Activated naive CD8-positive, alpha-beta T cell treated with anti-CD3 and anti-CD28 coated beads, Interleukin-2, amount 50 U/mL, for 24 hours (primary cell): ENCODE data around the gene ARPC1A.
"Not testable (repeated sequence)": the region's sequence is repeated elsewhere in the genome, so short reads cannot be mapped to it uniquely, and the experiment has no call there.

Source experiments
- ATAC-seq: fragments of 150-1000 bp; cut with Tn5 transposase; one replicate; pipeline ENCODE4 v1.10.0; 2021
- DNase-seq: peaks from one replicate; pipeline ENCODE4 v3.0.0; 2021
- H3K27ac Mint-ChIP-seq: one replicate; pipeline ENCODE4 v1.8.0; 2021; ENCODE audit warnings: mild to moderate bottlenecking, mixed read lengths
- H3K27me3 Mint-ChIP-seq: one replicate; pipeline ENCODE4 v1.8.0; 2021; ENCODE audit warnings: mixed read lengths
- H3K36me3 Mint-ChIP-seq: one replicate; pipeline ENCODE4 v1.8.0; 2021; ENCODE audit warnings: low read depth, mixed read lengths
- H3K4me1 Mint-ChIP-seq: one replicate; pipeline ENCODE4 v1.8.0; 2021; ENCODE audit warnings: mixed read lengths
- H3K4me3 Mint-ChIP-seq: one replicate; pipeline ENCODE4 v1.8.0; 2021; ENCODE audit warnings: mild to moderate bottlenecking, moderate library complexity, mixed read lengths
- H3K9me3 Mint-ChIP-seq: one replicate; pipeline ENCODE4 v1.8.0; 2021; ENCODE audit warnings: mixed read lengths

ARPC1A gene

DNA sequence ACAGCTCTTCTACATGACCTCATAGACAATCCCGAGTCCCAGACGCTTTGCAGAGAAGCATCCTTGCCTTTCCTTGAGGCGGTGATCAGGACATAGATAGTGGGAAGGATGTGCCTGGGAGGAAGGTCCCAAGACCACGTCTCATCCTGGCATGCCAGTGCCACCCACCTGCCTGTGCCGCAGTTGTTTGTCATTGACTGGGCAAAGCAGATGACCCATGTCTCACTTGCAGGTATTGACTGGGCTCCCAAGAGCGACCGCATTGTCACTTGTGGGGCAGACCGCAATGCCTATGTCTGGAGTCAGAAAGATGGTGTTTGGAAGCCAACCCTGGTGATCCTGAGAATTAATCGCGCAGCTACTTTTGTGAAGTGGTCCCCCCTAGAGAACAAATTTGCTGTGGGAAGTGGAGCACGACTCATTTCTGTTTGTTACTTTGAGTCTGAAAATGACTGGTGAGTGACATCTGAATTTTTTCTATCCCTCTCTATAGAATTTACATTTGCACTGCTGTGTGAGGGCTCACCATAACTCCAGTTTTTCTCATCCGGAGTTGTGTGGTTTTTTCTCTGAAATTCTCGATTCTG is 18.5 kb downstream of the ARPC1A start:
- Mint-ChIP-seq H3K4me1 (no peaks in the 10 kb centered on the region), H3K9me3 (no peaks in the 10 kb centered on the region), H3K4me3 (no peak overlapping the region), H3K36me3 (peaks cover 47% of the 10 kb centered on the region), H3K27ac (no peak overlapping the region), H3K27me3 (no peaks in the 10 kb centered on the region)
- DNase-seq = no peak
- no peak for ATAC-seq

DNA sequence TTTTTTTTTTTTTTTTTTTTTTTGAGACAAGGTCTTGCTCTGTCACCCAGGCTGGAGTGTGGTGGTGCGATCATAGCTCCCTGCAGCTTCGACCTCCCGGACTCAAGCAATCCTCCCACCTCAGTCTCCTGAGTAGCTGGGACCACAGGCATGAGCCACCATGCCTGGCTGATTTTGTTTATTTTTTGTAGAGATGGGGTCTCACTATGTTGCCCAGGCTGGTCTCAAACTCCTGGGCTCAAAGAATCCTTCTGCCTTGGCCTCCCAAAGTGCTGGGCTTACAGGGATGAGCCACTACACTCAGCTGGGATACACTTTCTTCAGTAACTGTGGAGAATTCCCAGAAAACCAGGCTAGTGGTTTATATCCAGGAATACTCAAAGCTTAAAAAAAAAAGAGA is 24.9 kb downstream of the ARPC1A start:
- not testable (repeated sequence) for H3K27ac Mint-ChIP-seq, H3K4me3 Mint-ChIP-seq, ATAC-seq, H3K9me3 Mint-ChIP-seq, H3K27me3 Mint-ChIP-seq, DNase-seq, H3K4me1 Mint-ChIP-seq
- peaks cover 32% of the 10 kb centered on the region for H3K36me3 Mint-ChIP-seq

GRCh38 chr7:99352247-99352646 is 26.5 kb downstream of the ARPC1A start:
- Mint-ChIP-seq H3K36me3 (peaks cover 34% of the 10 kb centered on the region), H3K9me3 (no peaks in the 10 kb centered on the region), H3K27me3 (no peaks in the 10 kb centered on the region), H3K4me1 (no peaks in the 10 kb centered on the region), H3K4me3 (no peak overlapping the region), H3K27ac (peak overlapping the region; percentile 35)
- ATAC-seq = no peak
- no peak for DNase-seq

DNA sequence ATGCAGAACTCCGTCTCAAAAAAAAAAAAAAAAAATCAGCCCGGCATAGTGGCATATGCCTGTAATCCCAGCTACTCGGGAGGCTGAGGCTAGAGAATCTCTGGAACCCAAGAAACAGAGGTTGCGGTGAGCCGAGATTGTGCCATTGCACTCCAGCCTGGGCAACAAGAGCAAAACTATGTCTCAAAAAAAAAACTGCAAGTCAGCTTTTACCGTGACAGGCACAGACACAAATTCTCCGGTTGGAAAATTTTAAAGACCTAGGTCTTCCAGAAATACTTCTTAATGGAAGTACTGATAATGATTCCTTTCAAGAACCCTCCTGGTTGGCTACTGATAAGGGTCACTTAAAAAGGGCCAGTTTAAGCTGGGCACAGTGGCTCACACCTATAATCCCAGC is 29.4 kb downstream of the ARPC1A start:
- Mint-ChIP-seq H3K9me3 (no peaks in the 10 kb centered on the region), H3K36me3 (peaks cover 32% of the 10 kb centered on the region)

GRCh38 chr7:99357701-99358490 is 32.2 kb downstream of the ARPC1A start:
- Mint-ChIP-seq H3K4me1 (no peaks in the 10 kb centered on the region), H3K9me3 (no peaks in the 10 kb centered on the region), H3K27me3 (no peaks in the 10 kb centered on the region), H3K36me3 (peaks cover 26% of the 10 kb centered on the region), H3K27ac (no peak overlapping the region), H3K4me3 (no peak overlapping the region)
- DNase-seq (no peak), ATAC-seq (no peak)

More for the DNA sequence above, 29.4 kb downstream of the ARPC1A start:
- no peak for DNase-seq
- no peak overlapping the region for H3K27ac Mint-ChIP-seq
- no peaks in the 10 kb centered on the region for H3K27me3 Mint-ChIP-seq
- no peak for ATAC-seq
- H3K4me1 Mint-ChIP-seq = no peaks in the 10 kb centered on the region
- H3K4me3 Mint-ChIP-seq = no peak overlapping the region

GRCh38 chr7:99358521-99358920 is 32.8 kb downstream of the ARPC1A start:
- H3K9me3 Mint-ChIP-seq, H3K27ac Mint-ChIP-seq, DNase-seq, H3K4me3 Mint-ChIP-seq, H3K4me1 Mint-ChIP-seq, H3K27me3 Mint-ChIP-seq, ATAC-seq: not testable (repeated sequence)
- H3K36me3 Mint-ChIP-seq = peaks cover 28% of the 10 kb centered on the region

DNA sequence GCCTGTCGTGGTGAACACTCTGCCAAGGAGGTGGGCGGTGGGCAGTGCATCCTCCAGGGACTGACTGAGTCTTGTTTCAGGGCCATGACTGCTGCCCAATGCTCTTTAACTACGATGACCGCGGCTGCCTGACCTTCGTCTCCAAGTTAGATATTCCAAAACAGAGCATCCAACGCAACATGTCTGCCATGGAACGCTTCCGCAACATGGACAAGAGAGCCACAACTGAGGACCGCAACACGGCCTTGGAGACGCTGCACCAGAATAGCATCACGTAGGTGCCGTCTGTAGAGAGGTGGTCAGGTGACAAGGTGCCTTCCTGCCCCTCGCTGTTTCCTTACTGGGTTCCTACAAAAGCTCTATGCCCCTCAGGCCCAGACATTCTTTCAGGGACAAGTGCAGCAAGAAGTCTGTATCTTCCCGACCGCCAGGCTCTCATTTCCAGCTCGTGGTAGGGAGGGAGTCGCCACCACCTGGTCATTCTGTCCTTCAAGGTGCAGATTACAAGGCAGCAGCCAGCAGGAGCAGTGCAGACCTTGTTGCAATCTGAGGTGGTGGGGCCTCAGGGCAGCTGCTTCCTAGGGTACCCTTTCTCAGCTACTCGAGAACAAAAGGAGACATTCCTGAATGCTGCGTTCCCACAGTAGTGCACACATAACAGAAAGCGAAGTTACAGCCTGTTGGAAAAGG is 33.9 kb downstream of the ARPC1A start:
- Mint-ChIP-seq H3K36me3 (peaks cover 27% of the 10 kb centered on the region), H3K27me3 (no peaks in the 10 kb centered on the region), H3K9me3 (no peaks in the 10 kb centered on the region), H3K27ac (no peak overlapping the region), H3K4me1 (no peaks in the 10 kb centered on the region), H3K4me3 (no peak overlapping the region)
- DNase-seq (no peak), ATAC-seq (no peak)

DNA sequence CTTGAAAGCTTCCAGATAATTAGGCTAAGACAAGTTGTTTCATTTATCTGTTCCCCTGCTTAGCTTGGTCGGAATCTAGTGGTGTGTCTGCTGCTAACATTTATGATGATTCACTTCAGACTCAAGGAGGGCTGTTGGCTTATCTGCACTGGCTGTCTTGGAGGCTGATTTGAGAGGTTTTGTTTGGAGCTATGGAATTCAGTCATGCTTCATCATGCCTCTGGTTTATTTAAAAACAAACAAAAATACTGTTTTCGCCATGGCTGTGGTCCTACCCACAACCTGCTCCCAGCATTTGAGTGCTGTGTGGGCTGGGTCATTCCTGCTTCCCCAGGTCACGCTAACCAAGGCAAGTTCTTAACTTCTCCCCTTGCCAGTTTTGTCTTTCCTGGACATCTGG is 37.1 kb downstream of the ARPC1A start:
- ATAC-seq (no peak), DNase-seq (no peak)
- H3K36me3 Mint-ChIP-seq = peaks cover 36% of the 10 kb centered on the region
- H3K4me1 Mint-ChIP-seq = no peaks in the 10 kb centered on the region
- H3K27ac Mint-ChIP-seq = peak overlapping the region; percentile 39
- no peak overlapping the region for H3K4me3 Mint-ChIP-seq
- no peaks in the 10 kb centered on the region for H3K9me3 Mint-ChIP-seq
- no peaks in the 10 kb centered on the region for H3K27me3 Mint-ChIP-seq

DNA sequence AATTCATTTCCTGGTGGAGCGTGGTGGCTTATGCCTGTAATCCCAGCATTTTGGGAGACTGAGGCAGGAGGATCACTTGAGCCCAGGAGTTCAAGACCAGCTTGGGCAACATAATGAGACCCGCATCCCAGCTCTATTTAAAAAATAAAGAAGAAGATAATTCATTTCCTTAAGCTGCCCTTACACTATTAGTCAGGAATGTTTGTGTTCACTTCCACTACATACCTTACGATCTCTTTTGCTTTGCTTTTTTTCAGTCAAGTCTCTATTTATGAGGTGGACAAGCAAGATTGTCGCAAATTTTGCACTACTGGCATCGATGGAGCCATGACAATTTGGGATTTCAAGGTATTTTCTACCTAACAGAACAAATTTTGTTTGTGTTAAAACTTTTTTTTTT is 37.6 kb downstream of the ARPC1A start:
- DNase-seq = no peak
- no peak for ATAC-seq
- Mint-ChIP-seq H3K36me3 (peaks cover 31% of the 10 kb centered on the region), H3K27ac (no peak overlapping the region), H3K4me3 (no peak overlapping the region), H3K9me3 (no peaks in the 10 kb centered on the region), H3K4me1 (no peaks in the 10 kb centered on the region), H3K27me3 (no peaks in the 10 kb centered on the region)

DNA sequence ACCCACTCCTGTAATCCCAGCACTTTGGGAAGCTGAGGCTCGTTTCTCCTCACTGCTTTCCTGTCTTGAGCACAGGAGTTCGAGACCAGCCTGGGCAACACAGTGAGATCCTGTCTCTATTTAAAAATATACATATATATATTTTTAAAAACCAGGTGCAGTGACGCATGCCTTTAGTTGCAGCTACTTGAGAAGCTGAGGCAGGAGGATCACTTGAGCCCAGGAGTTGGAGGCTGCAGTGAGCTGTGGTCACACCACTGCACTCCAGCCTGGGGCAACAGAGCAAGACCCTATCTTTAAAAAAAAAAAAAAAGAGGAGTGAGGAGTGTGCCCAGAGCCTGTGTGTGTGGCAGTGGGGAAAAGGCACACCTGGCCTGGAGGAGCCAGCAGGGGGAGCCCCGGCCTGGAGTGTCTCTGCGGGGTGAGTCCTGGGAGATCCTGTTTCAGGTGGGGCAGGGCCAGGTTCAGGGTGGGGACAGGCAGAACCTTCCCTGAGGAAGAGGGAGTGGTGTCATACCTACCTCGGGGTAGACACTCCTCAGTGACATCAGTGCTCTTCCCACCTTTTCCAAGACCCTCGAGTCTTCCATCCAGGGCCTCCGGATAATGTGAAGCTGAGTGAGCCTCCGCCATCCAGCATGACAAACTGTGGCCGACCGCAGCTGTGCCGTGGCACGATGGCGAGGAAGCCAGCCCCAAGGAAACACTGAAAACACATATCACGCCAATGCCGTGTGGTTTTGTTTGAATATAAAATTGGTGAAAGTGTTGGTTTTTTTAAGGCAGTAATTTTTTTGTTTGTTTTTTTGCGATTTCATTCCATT is 39.8 kb downstream of the ARPC1A start:
- Mint-ChIP-seq H3K27ac (no peak overlapping the region), H3K36me3 (peaks cover 26% of the 10 kb centered on the region), H3K4me3 (no peak overlapping the region), H3K9me3 (no peaks in the 10 kb centered on the region), H3K4me1 (peaks cover 7% of the 10 kb centered on the region), H3K27me3 (no peaks in the 10 kb centered on the region)
- ATAC-seq = peak; percentile 74
- peak; percentile 60 for DNase-seq

GRCh38 chr7:99366646-99367045 is 40.9 kb downstream of the ARPC1A start:
- no peaks in the 10 kb centered on the region for H3K27me3 Mint-ChIP-seq
- H3K4me3 Mint-ChIP-seq = no peak overlapping the region
- H3K36me3 Mint-ChIP-seq = peaks cover 22% of the 10 kb centered on the region
- no peak for DNase-seq
- no peak overlapping the region for H3K27ac Mint-ChIP-seq
- no peaks in the 10 kb centered on the region for H3K9me3 Mint-ChIP-seq
- no peak for ATAC-seq
- H3K4me1 Mint-ChIP-seq = peaks cover 7% of the 10 kb centered on the region

DNA sequence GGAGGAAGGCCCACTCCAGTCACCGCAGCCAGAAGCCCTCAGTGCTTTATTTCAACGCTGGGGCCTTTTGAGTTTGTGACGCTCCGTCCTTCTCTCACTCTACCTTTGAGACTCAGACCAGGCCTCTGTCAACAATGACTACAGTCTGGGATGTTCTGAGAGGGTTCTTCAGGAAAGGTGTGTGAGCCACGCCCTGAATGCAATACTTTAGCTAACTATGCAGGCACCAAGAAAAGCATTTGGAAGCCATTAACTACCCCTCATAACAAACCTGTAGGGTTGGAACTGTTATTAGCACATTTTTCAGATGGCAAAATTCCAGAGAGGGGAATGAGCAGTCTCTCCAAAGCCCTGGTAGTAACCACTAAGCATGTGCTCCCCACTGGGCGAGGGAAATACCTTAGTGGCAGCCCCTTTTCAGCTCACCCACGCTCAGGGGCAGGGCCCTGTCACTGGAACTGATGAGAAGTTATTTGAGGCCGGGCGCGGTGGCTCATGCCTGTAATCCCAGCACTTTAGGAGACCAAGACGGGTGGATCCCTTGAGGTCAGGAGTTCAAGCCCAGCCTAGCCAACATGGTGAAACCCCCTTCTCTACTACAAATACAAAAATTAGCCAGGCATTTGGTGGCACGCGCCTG is 43.2 kb downstream of the ARPC1A start:
- DNase-seq (no peak), ATAC-seq (no peak)
- Mint-ChIP-seq H3K4me1 (peaks cover 17% of the 10 kb centered on the region), H3K36me3 (peaks cover 18% of the 10 kb centered on the region), H3K4me3 (no peak overlapping the region), H3K27me3 (no peaks in the 10 kb centered on the region), H3K27ac (no peak overlapping the region), H3K9me3 (no peaks in the 10 kb centered on the region)

DNA sequence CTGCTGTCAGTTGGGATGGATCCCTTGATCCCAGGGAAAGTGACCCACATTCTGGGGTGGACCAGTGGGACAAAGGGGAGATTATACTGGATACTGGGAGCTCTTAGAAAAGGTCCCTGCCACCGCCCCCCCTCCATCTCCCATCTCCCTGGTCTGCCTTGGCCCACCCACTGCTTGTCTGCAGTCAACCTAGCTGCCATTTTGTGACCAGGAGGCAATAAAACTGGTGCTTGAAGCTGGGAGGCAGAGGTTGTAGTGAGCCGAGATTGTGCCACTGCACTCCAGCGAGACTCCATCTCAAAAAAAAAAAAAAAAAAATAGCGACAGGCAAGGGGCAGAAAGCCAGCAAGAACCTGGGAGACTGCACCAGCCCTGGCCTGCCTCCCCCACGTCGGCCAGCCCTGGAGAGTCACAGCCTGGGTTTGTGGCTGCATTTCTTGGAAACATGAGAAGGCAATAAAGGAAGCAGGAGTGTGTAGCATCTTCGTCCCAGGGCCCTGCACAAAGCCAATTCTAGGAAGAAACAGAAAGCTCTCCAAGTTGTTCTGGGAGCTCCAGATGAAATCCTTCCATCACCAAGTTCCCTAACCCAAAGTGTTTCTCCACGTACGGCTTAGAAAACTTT is 44.2 kb downstream of the ARPC1A start:
- H3K27ac Mint-ChIP-seq = no peak overlapping the region
- no peaks in the 10 kb centered on the region for H3K27me3 Mint-ChIP-seq
- peaks cover 19% of the 10 kb centered on the region for H3K4me1 Mint-ChIP-seq
- peaks cover 12% of the 10 kb centered on the region for H3K36me3 Mint-ChIP-seq
- no peak overlapping the region for H3K4me3 Mint-ChIP-seq
- no peaks in the 10 kb centered on the region for H3K9me3 Mint-ChIP-seq
- DNase-seq = no peak
- no peak for ATAC-seq
